ENCODE data around the gene OOSP2.

OOSP2 gene

GRCh38 chr11:60080535-60080934, 40.3 kb downstream of the OOSP2 start:
- DNase-seq: no peak

- no peak for DNase-seq
Measured at GRCh38 chr11:60084631-60085273, 44.5 kb downstream of the OOSP2 start.

- no peak for DNase-seq
Measured at GRCh38 chr11:60085909-60086308, 45.7 kb downstream of the OOSP2 start.

GRCh38 chr11:60087239-60087638, 47.0 kb downstream of the OOSP2 start:
- DNase-seq: no peak

GRCh38 chr11:60088364-60088763, 48.2 kb downstream of the OOSP2 start, which contains the start of gene MS4A2:
MS4A2 (plus strand) TSS chr11:60088664; CDS start chr11:60088766, 102 bp downstream.
- no peak for DNase-seq

GRCh38 chr11:60095477-60096120, 55.4 kb downstream of the OOSP2 start:
- no peak for DNase-seq

- DNase-seq: no peak
Measured at GRCh38 chr11:60097189-60097588, 57.0 kb downstream of the OOSP2 start.
